CD8-positive, alpha-beta memory T cell (primary cell): ENCODE data around the gene SIGLEC7. TPM values are rescaled to one million over a fixed set of nuclear protein-coding genes. Genes with fewer than 3 reads are reported as not detected.

ENCODE experiments used
- CTCF ChIA-PET: fragments of 350-600 bp; sonication (Branson Sonifier 250); formaldehyde crosslinking; loops from one replicate; lab custom pipeline; 2021; ENCODE audit warnings: antibody characterized with exemption; lab: Charles Lee
- POLR2A ChIA-PET: fragments of 350-600 bp; sonication (Branson Sonifier 250); formaldehyde crosslinking; loops from one replicate; lab custom pipeline; 2021; ENCODE audit warnings: antibody characterized with exemption; lab: Charles Lee
- DNase-seq, 5 donors: peaks; one replicate each; pipeline versions ENCODE4 v3.0.0 to v3.0.0-alpha.2; 2020 to 2022; ENCODE audit warnings: mixed read lengths in 1 of 5
- H3K27ac ChIP-seq: one replicate; pipeline ENCODE4 v1.7.0; 2013; ENCODE audit warnings: low read depth, mild to moderate bottlenecking, low read length, moderate library complexity
- H3K27me3 ChIP-seq: 2 replicates; pipeline ENCODE4 v1.7.0; 2013; ENCODE audit warnings: low read length, mild to moderate bottlenecking; ENCODE audit not compliant: insufficient read depth, poor library complexity, severe bottlenecking
- H3K36me3 ChIP-seq: 2 replicates; pipeline ENCODE4 v1.7.0; 2013; ENCODE audit warnings: mild to moderate bottlenecking, low read length, moderate library complexity; ENCODE audit not compliant: insufficient read depth
- H3K4me1 ChIP-seq: 2 replicates; pipeline ENCODE4 v1.7.0; 2013; ENCODE audit warnings: mild to moderate bottlenecking, low read length, moderate library complexity; ENCODE audit not compliant: insufficient read depth
- H3K4me3 ChIP-seq: 2 replicates; pipeline ENCODE4 v1.7.0; 2013; ENCODE audit warnings: mild to moderate bottlenecking, low read length
- H3K9me3 ChIP-seq: 2 replicates; pipeline ENCODE4 v1.7.0; 2013; ENCODE audit warnings: mild to moderate bottlenecking, low read length
- H3K27ac Mint-ChIP-seq, 8 donors: one replicate each; pipeline ENCODE4 v1.8.0; 2020 to 2021; ENCODE audit warnings: mixed read lengths in 8 of 8, mild to moderate bottlenecking in 6 of 8, inconsistent platforms in 3 of 8, moderate library complexity in 3 of 8
- H3K27me3 Mint-ChIP-seq, 2 donors: one replicate each; pipeline ENCODE4 v1.8.0; 2020 to 2021; ENCODE audit warnings: mixed read lengths in 2 of 2, mild to moderate bottlenecking in 1 of 2, moderate library complexity in 1 of 2
- H3K36me3 Mint-ChIP-seq, 3 donors: one replicate each; pipeline ENCODE4 v1.8.0; 2020 to 2021; ENCODE audit warnings: mixed read lengths in 3 of 3, inconsistent platforms in 1 of 3, mild to moderate bottlenecking in 1 of 3
- H3K4me1 Mint-ChIP-seq, 3 donors: one replicate each; pipeline ENCODE4 v1.8.0; 2020 to 2021; ENCODE audit warnings: mixed read lengths in 3 of 3, inconsistent platforms in 1 of 3, mild to moderate bottlenecking in 1 of 3
- H3K4me3 Mint-ChIP-seq, 7 donors: one replicate each; pipeline ENCODE4 v1.8.0; 2020 to 2021; ENCODE audit warnings: mixed read lengths in 7 of 7, mild to moderate bottlenecking in 6 of 7, moderate library complexity in 4 of 7, inconsistent platforms in 2 of 7
- H3K9me3 Mint-ChIP-seq, 5 donors: one replicate each; pipeline ENCODE4 v1.8.0; 2020 to 2022; ENCODE audit warnings: mixed read lengths in 5 of 5, mild to moderate bottlenecking in 3 of 5, moderate library complexity in 2 of 5, inconsistent platforms in 1 of 5
- polyA plus RNA-seq: library from polyadenylated mRNA; unstranded; fragments of 300-500 nt; fragmentation: Illumina TruSeq; gene quantifications from one replicate; pipeline ENCODE4 v1.2.3, GENCODE V29; 2021
- total RNA-seq, 2 experiments: library from RNA; stranded (reverse); gene quantifications; one replicate each; pipeline ENCODE4 v1.2.3, GENCODE V29; 2021

The SIGLEC7 gene
- total and polyA plus RNA-seq, 3 experiments from 2014 or later, result 0.42 to 2.5 (median 0.46) TPM

- Histone ChIP-seq H3K27me3 (no peaks in the 10 kb centered on the region), H3K4me1 (peaks cover 91% of the 10 kb centered on the region), H3K36me3 (no peaks in the 10 kb centered on the region), H3K27ac (no peak within 1 kb of the TSS), H3K4me3 (peak within 1 kb of the TSS; percentile 59), H3K9me3 (no peaks in the 10 kb centered on the region)
- Mint-ChIP-seq H3K27ac (peak within 1 kb of the TSS; percentile 72 to 96 (median 83)), H3K36me3 (peaks cover 0 to 8% (median 0%) of the 10 kb centered on the region in 3 donors), H3K4me1 (peaks cover 73 to 85% (median 81%) of the 10 kb centered on the region in 3 donors), H3K4me3 (peak within 1 kb of the TSS; percentile 69 to 92 (median 77)), H3K9me3 (no peaks in the 10 kb centered on the region), H3K27me3 (no peaks in the 10 kb centered on the region)
- CTCF ChIA-PET, result no interaction called here
- POLR2A ChIA-PET, result no interaction called here
- DNase-seq, result peak in 1 of 5 donors; percentile 10
Observed at GRCh38 chr19:51124729-51125128, 17.4 kb upstream of the SIGLEC7 start, which contains the start of gene SIGLEC9. Gene SIGLEC9, plus strand, starts transcription at chr19:51124906. Its CDS starts 69 bp downstream, at chr19:51124975.

GRCh38 chr19:51125421-51126075, 16.6 kb upstream of the SIGLEC7 start:
- Mint-ChIP-seq H3K4me3 (peak overlapping the region in 4 of 7 donors; percentile 71 to 79 (median 78)), H3K4me1 (peaks cover 80 to 90% (median 80%) of the 10 kb centered on the region in 3 donors), H3K36me3 (peaks cover 0 to 8% (median 0%) of the 10 kb centered on the region in 3 donors), H3K27ac (peak overlapping the region in 5 of 8 donors; percentile 76 to 96 (median 87)), H3K9me3 (no peaks in the 10 kb centered on the region), H3K27me3 (peaks cover 0 to 1% of the 10 kb centered on the region in 2 donors)
- ChIA-PET POLR2A (no interaction called here), CTCF (no interaction called here)
- Histone ChIP-seq H3K4me1 (peaks cover 94% of the 10 kb centered on the region), H3K9me3 (no peaks in the 10 kb centered on the region), H3K36me3 (no peaks in the 10 kb centered on the region), H3K27ac (no peak overlapping the region), H3K27me3 (no peaks in the 10 kb centered on the region), H3K4me3 (peak overlapping the region; percentile 23)
- DNase-seq, result no peak

GRCh38 chr19:51127032-51127431, 15.1 kb upstream of the SIGLEC7 start:
- no peak for DNase-seq
- peak overlapping the region in 6 of 8 donors; percentile 60 to 95 (median 82) for H3K27ac Mint-ChIP-seq
- Histone ChIP-seq H3K27me3 (no peaks in the 10 kb centered on the region), H3K9me3 (no peaks in the 10 kb centered on the region), H3K4me1 (peaks cover 98% of the 10 kb centered on the region), H3K36me3 (no peaks in the 10 kb centered on the region), H3K4me3 (no peak overlapping the region), H3K27ac (peak overlapping the region; percentile 3)
- peaks cover 0 to 3% of the 10 kb centered on the region in 2 donors for H3K27me3 Mint-ChIP-seq
- POLR2A ChIA-PET, result no interaction called here
- peak overlapping the region in 5 of 7 donors; percentile 13 to 79 (median 47) for H3K4me3 Mint-ChIP-seq
- no peaks in the 10 kb centered on the region for H3K9me3 Mint-ChIP-seq
- peaks cover 81 to 92% (median 81%) of the 10 kb centered on the region in 3 donors for H3K4me1 Mint-ChIP-seq
- H3K36me3 Mint-ChIP-seq, result peaks cover 0 to 11% (median 0%) of the 10 kb centered on the region in 3 donors
- CTCF ChIA-PET, result no interaction called here

- Histone ChIP-seq H3K9me3 (no peaks in the 10 kb centered on the region), H3K4me3 (peak overlapping the region; percentile 20), H3K27me3 (no peaks in the 10 kb centered on the region), H3K4me1 (peaks cover 98% of the 10 kb centered on the region), H3K36me3 (no peaks in the 10 kb centered on the region), H3K27ac (peak overlapping the region; percentile 2)
- peak overlapping the region in 4 of 7 donors; percentile 31 to 73 (median 68) for H3K4me3 Mint-ChIP-seq
- peaks cover 80 to 92% (median 81%) of the 10 kb centered on the region in 3 donors for H3K4me1 Mint-ChIP-seq
- POLR2A ChIA-PET, result no interaction called here
- H3K27ac Mint-ChIP-seq, result peak overlapping the region; percentile 35 to 94 (median 64)
- H3K9me3 Mint-ChIP-seq, result no peaks in the 10 kb centered on the region
- CTCF ChIA-PET, result no interaction called here
- DNase-seq, result no peak
- peaks cover 0 to 3% of the 10 kb centered on the region in 2 donors for H3K27me3 Mint-ChIP-seq
- H3K36me3 Mint-ChIP-seq, result peaks cover 0 to 13% (median 0%) of the 10 kb centered on the region in 3 donors
Observed at GRCh38 chr19:51127755-51128154, 14.3 kb upstream of the SIGLEC7 start.

- POLR2A ChIA-PET, result no interaction called here
- CTCF ChIA-PET, result no interaction called here
Observed at GRCh38 chr19:51128227-51128626, 13.9 kb upstream of the SIGLEC7 start.

GRCh38 chr19:51129716-51130115, 12.4 kb upstream of the SIGLEC7 start:
- Histone ChIP-seq H3K27ac (no peak overlapping the region), H3K27me3 (no peaks in the 10 kb centered on the region), H3K4me1 (peaks cover 78% of the 10 kb centered on the region), H3K4me3 (no peak overlapping the region), H3K36me3 (no peaks in the 10 kb centered on the region), H3K9me3 (no peaks in the 10 kb centered on the region)
- H3K4me1 Mint-ChIP-seq, result peaks cover 63 to 73% (median 66%) of the 10 kb centered on the region in 3 donors
- DNase-seq, result no peak
- no peaks in the 10 kb centered on the region for H3K9me3 Mint-ChIP-seq
- H3K4me3 Mint-ChIP-seq, result peak overlapping the region in 3 of 7 donors; percentile 19 to 68 (median 20)
- peaks cover 0 to 9% (median 0%) of the 10 kb centered on the region in 3 donors for H3K36me3 Mint-ChIP-seq
- H3K27me3 Mint-ChIP-seq, result peaks cover 0 to 3% of the 10 kb centered on the region in 2 donors
- POLR2A ChIA-PET, result no interaction called here
- H3K27ac Mint-ChIP-seq, result peak overlapping the region in 4 of 8 donors; percentile 12 to 60 (median 41)
- CTCF ChIA-PET, result interaction anchor here (0.7 to 1.2 kb wide), 3 partner anchors 17 to 29 kb away, joined by 3 read pairs; no protein-coding TSS in a partner anchor

More at GRCh38 chr19:51128227-51128626, 13.9 kb upstream of the SIGLEC7 start:
- no peak for DNase-seq
- H3K27ac ChIP-seq, result peak overlapping the region; percentile 2
- no peaks in the 10 kb centered on the region for H3K27me3 ChIP-seq
- H3K4me1 ChIP-seq, result peaks cover 93% of the 10 kb centered on the region
- Mint-ChIP-seq H3K9me3 (no peaks in the 10 kb centered on the region), H3K4me1 (peaks cover 78 to 88% (median 81%) of the 10 kb centered on the region in 3 donors), H3K27ac (peak overlapping the region; percentile 51 to 97 (median 82)), H3K4me3 (peak overlapping the region in 6 of 7 donors; percentile 24 to 85 (median 52)), H3K36me3 (peaks cover 0 to 12% (median 0%) of the 10 kb centered on the region in 3 donors), H3K27me3 (peaks cover 0 to 3% of the 10 kb centered on the region in 2 donors)
- H3K9me3 ChIP-seq, result no peaks in the 10 kb centered on the region
- peak overlapping the region; percentile 20 for H3K4me3 ChIP-seq
- H3K36me3 ChIP-seq, result no peaks in the 10 kb centered on the region

GRCh38 chr19:51131780-51132680, 10.1 kb upstream of the SIGLEC7 start:
- peak overlapping the region; percentile 44 for H3K4me3 ChIP-seq

More at GRCh38 chr19:51131780-51132680, 10.1 kb upstream of the SIGLEC7 start:
- H3K27me3 ChIP-seq, result no peaks in the 10 kb centered on the region
- Mint-ChIP-seq H3K9me3 (peaks cover 0 to 3% (median 0%) of the 10 kb centered on the region in 5 donors), H3K36me3 (peaks cover 0 to 6% (median 0%) of the 10 kb centered on the region in 3 donors), H3K27ac (peak overlapping the region; percentile 48 to 95 (median 87)), H3K4me3 (peak overlapping the region; percentile 33 to 90 (median 83)), H3K4me1 (peaks cover 62 to 66% (median 66%) of the 10 kb centered on the region in 3 donors), H3K27me3 (peaks cover 0 to 3% of the 10 kb centered on the region in 2 donors)
- H3K27ac ChIP-seq, result no peak overlapping the region
- ChIA-PET POLR2A (interaction anchor here (0.5 to 1.2 kb wide), 4 partner anchors 17 to 41 kb away, joined by 3 to 4 read pairs (median 4); no protein-coding TSS in a partner anchor), CTCF (interaction anchor here (1.2 to 1.4 kb wide), 2 partner anchors 9 to 26 kb away, joined by 3 to 4 read pairs; no protein-coding TSS in a partner anchor)
- no peaks in the 10 kb centered on the region for H3K36me3 ChIP-seq
- peaks cover 65% of the 10 kb centered on the region for H3K4me1 ChIP-seq
- peak in 3 of 5 donors; percentile 14 to 48 (median 47) for DNase-seq
- no peaks in the 10 kb centered on the region for H3K9me3 ChIP-seq
